Nephron progenitor cell (in vitro differentiated cells): ENCODE data around the gene PDIA2.

Experiments
- DNase-seq: peaks from one replicate; pipeline ENCODE4 v3.0.0; 2021
- H3K27ac Mint-ChIP-seq: 2 replicates; pipeline ENCODE4 v1.8.0; 2021; ENCODE audit warnings: mild to moderate bottlenecking, moderate library complexity, mixed read lengths
- H3K27me3 Mint-ChIP-seq: 2 replicates; pipeline ENCODE4 v1.8.0; 2021; ENCODE audit warnings: mild to moderate bottlenecking, low read depth, mixed read lengths; ENCODE audit not compliant: poor library complexity
- H3K36me3 Mint-ChIP-seq: 2 replicates; pipeline ENCODE4 v1.8.0; 2021; ENCODE audit warnings: low read depth, mixed read lengths
- H3K4me1 Mint-ChIP-seq: 2 replicates; pipeline ENCODE4 v1.8.0; 2021; ENCODE audit warnings: mixed read lengths
- H3K4me3 Mint-ChIP-seq: 2 replicates; pipeline ENCODE4 v1.8.0; 2021; ENCODE audit warnings: mild to moderate bottlenecking, moderate library complexity, mixed read lengths
- H3K9me3 Mint-ChIP-seq: 2 replicates; pipeline ENCODE4 v1.8.0; 2021; ENCODE audit warnings: mild to moderate bottlenecking, moderate library complexity, mixed read lengths
- TF ChIP-seq, protein P1 (sequence below): fragments of 200-600 bp; sonication (generic); IDR thresholded peaks from 2 replicates; pipeline ENCODE4 v1.5.0; 2021; ENCODE audit warnings: antibody characterized with exemption

PDIA2 gene

DNA sequence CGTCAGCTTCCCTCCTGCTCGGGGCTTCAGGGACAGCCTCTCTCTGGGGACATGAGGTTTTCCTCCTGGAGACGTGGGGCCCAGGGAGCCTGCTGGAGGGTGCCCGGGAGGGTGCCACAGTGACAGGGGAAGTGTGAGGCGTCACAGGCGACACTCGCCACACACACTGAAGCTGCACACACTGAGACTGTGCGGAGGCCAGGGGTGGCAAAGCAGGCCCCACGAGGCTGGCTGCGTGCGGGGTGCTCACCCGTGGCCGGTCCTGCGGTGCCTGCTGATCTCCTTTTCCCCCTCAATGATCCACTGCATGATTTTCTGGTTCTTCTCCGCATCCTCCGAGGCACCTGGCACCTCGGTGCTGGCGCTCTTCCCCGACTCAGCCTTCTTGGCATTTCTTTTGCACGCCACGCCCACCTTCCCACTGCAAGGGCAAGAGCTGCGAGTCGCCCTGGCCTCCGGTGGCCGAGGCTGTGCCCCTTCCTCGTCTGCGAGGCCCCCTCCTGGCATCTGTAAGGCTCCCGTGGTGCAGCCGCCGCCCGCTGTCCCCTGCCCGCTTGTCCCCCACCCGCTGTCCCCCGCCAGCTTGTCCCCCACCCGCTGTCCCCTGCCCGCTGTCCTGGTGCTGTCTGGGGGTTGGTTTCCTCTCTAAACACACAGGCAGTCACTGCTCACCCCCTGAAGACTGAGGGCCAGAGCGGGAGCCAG is 14.0 kb downstream of the PDIA2 start:
- no peaks in the 10 kb centered on the region for H3K9me3 Mint-ChIP-seq
- TF ChIP-seq, protein P1, sequence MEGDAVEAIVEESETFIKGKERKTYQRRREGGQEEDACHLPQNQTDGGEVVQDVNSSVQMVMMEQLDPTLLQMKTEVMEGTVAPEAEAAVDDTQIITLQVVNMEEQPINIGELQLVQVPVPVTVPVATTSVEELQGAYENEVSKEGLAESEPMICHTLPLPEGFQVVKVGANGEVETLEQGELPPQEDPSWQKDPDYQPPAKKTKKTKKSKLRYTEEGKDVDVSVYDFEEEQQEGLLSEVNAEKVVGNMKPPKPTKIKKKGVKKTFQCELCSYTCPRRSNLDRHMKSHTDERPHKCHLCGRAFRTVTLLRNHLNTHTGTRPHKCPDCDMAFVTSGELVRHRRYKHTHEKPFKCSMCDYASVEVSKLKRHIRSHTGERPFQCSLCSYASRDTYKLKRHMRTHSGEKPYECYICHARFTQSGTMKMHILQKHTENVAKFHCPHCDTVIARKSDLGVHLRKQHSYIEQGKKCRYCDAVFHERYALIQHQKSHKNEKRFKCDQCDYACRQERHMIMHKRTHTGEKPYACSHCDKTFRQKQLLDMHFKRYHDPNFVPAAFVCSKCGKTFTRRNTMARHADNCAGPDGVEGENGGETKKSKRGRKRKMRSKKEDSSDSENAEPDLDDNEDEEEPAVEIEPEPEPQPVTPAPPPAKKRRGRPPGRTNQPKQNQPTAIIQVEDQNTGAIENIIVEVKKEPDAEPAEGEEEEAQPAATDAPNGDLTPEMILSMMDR, result no peak
- H3K36me3 Mint-ChIP-seq, result peaks cover 4% of the 10 kb centered on the region
- no peaks in the 10 kb centered on the region for H3K27me3 Mint-ChIP-seq
- no peak for DNase-seq
- H3K4me3 Mint-ChIP-seq, result no peak overlapping the region
- no peaks in the 10 kb centered on the region for H3K4me1 Mint-ChIP-seq
- no peak overlapping the region for H3K27ac Mint-ChIP-seq

DNA sequence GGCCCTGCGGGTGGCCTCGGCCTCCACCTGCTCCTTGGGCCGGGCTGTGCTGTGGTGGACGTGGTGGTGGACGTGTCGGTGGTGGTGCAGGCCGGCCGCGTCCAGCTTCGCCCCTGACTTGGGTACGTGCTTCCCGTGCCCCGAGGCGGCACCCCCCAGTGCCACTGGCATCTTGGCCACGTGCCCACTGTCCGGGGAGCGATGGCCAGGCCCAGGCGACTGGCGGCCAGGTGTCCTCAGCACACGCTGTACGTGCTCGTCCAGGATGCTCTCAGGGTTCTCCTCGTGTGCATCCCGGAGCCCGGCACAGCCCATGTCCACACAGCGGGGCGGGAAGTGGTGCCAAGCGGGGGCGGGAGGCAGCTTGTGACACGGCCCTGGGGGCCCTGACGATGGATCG is 14.9 kb downstream of the PDIA2 start:
- H3K27ac Mint-ChIP-seq, result no peak overlapping the region
- TF ChIP-seq, protein P1, result no peak
- no peak for DNase-seq
- no peak overlapping the region for H3K4me3 Mint-ChIP-seq
- H3K4me1 Mint-ChIP-seq, result no peaks in the 10 kb centered on the region
- no peaks in the 10 kb centered on the region for H3K27me3 Mint-ChIP-seq
- H3K9me3 Mint-ChIP-seq, result no peaks in the 10 kb centered on the region
- no peaks in the 10 kb centered on the region for H3K36me3 Mint-ChIP-seq

DNA sequence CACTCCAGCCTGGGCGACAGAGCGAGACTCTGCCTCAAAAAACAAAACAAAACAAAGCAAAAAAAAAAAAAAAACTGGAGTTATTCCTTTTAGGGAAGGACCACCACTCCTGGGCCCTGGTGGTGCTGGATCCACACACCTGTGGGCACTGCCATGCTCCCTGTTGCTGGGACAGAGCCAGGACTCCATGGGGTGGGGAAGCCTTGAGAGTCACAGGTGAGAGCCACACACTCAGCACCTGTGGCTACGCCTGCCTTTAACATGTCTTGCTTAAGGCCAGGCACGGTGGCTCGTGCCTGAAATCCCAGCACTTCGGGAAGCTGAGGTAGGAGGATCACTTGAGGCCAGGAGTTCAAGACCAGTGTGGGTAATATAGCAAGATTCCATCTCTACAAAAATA is 18.3 kb downstream of the PDIA2 start:
- Mint-ChIP-seq H3K4me1 (peaks cover 4% of the 10 kb centered on the region), H3K36me3 (peaks cover 18% of the 10 kb centered on the region), H3K27ac (no peak overlapping the region), H3K4me3 (no peak overlapping the region), H3K9me3 (no peaks in the 10 kb centered on the region), H3K27me3 (no peaks in the 10 kb centered on the region)
- TF ChIP-seq, protein P1, result no peak
- DNase-seq, result no peak

DNA sequence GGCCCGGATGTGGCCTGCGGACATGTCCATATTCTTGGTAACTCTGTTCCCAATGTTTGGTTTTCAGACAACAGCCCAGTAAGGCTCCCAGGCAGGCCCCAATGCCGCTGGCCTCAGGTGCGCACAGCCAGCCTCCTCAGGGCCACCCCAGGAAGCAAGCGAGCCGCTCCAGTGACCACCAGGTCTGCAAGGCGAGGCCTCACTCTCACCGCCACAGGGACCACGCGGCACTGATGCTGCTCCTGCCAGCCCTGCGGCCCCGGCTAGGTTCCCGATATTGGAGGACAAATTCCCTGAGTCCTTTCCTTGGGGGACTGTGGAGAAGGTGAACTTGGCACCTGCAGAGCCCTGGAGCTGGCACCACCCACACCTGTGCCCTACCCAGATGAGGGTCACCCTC is 19.0 kb downstream of the PDIA2 start:
- H3K36me3 Mint-ChIP-seq, result peaks cover 21% of the 10 kb centered on the region
- H3K4me1 Mint-ChIP-seq, result peaks cover 9% of the 10 kb centered on the region
- H3K27me3 Mint-ChIP-seq, result no peaks in the 10 kb centered on the region
- no peak overlapping the region for H3K27ac Mint-ChIP-seq
- no peak for DNase-seq
- no peak overlapping the region for H3K4me3 Mint-ChIP-seq
- TF ChIP-seq, protein P1, result no peak
- H3K9me3 Mint-ChIP-seq, result no peaks in the 10 kb centered on the region

DNA sequence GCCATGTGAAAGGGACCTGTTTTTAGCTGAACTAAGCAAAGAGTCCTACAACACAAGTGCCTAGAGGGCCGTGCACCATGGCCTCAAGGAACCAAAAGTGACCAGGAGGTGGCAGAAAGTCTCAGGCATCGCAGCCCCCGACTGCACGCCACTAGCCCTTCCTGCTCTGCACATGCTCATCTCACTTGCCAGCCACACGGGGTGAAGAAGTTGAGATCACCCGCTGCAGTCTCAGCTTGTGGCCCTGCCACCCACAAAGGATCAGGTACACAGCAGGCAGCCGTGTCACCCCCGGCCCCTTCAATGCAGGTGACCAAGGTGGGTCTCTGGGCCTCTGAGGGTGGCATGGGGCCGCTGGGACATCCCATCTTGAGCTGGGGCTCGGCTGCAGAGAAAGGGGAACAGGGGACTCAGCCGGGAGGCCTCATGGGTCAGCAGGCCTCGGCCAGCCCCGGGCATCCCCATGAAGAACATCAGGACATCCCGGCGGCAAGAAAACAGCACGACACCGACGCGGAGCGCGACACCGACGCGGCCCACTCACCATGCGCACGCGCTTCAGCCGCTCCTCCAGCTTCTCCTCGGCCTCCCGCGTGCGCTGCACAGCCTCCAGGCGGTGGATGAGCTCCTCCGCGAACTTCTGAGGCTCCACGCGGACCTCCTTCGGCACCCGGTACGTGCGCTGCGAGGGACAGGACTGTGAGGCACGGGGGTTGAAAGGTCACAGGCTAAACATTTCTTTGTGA is 21.0 kb downstream of the PDIA2 start:
- no peak for DNase-seq
- Mint-ChIP-seq H3K27me3 (no peaks in the 10 kb centered on the region), H3K27ac (no peak overlapping the region), H3K4me1 (peaks cover 16% of the 10 kb centered on the region), H3K36me3 (peaks cover 25% of the 10 kb centered on the region), H3K9me3 (no peaks in the 10 kb centered on the region), H3K4me3 (no peak overlapping the region)
- TF ChIP-seq, protein P1, result no peak
